ENCODE data around the gene PPTC7. TPM values are rescaled to one million over a fixed set of nuclear protein-coding genes. Genes with fewer than 3 reads are reported as not detected.

The PPTC7 gene
- total and polyA plus RNA-seq, 2 of the 4 experiments (the other 2 are of a cell fraction) = 4.1 to 6.8 TPM

DNA sequence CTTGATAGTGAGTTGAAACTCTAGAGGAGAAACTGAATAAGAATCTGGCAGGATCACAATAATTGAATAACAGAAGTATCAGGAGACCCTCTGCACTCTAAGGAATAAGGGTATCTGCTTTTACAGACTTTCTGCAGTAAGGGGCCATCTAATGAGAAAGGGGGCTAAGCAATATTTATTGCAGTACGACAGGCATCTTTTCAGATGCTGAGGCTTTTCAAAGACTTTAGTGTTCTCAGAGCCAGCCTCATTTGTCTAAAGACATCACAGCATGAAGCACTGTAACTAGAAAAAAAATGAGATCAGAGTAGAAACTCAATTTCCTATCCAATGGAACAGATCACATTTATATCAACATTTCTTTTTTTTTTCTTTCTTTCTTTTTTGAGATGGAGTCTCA is 22.2 kb downstream of the PPTC7 start:
- H2BK20ac ChIP-seq (ENCODE audit: low read depth, low read length) = no peak overlapping the region
- no peak overlapping the region for H2BK5ac ChIP-seq (ENCODE audit: low read depth, low read length, poor library complexity, severe bottlenecking)
- H3K4me2 ChIP-seq (ENCODE audit: low read depth, low read length) = no peak overlapping the region
- in situ Hi-C loops (cut with MboI; ENCODE audit: low sequenced_read_pairs) (no loop called here), intact Hi-C loops (cut with micrococcal nuclease) (loop anchor here (1.0 kb wide), 1 partner anchor 14 kb away; no protein-coding TSS in a partner anchor), dilution Hi-C loops (cut with HindIII; ENCODE audit: low sequenced_read_pairs, unreplicated experiment) (no loop called here)
- no peak overlapping the region for H3K56ac ChIP-seq (ENCODE audit: extremely low read depth, insufficient read depth, low read length)
- TF ChIP-seq MXI1 (IDR thresholded peaks at IDR 0.05; ENCODE audit: borderline replicate concordance, low read depth, low read length) (no peak), POLR2A (IDR thresholded peaks at IDR 0.05; ENCODE audit: low read depth, low read length) (no peak)
- no CpG with 5 or more reads among the region's 1 CpG for WGBS, 2 experiments (ENCODE audit: extremely low coverage in 2 of 2, insufficient read length in 1 of 2)
- H4K8ac ChIP-seq (ENCODE audit: low read depth in 2 of 2, low read length in 2 of 2) = no peak overlapping the region
- no peaks in the 10 kb centered on the region for H3K9me3 ChIP-seq (ENCODE audit: control insufficient read depth, insufficient read depth, low read length)
- H3K4ac ChIP-seq (ENCODE audit: low read depth, low read length) = no peak overlapping the region
- H2AK5ac ChIP-seq (ENCODE audit: low read depth, low read length) = no peak overlapping the region
- BruUV-seq (replicated peaks) = no TSS peak
- no peak overlapping the region for H4K91ac ChIP-seq (ENCODE audit: insufficient read depth, low read depth, low read length)
- H2AFZ ChIP-seq (replicated peaks; ENCODE audit: low read length, poor library complexity) = no peak overlapping the region
- H3K27me3 ChIP-seq (ENCODE audit: control insufficient read depth, insufficient read depth, low read length) = no peaks in the 10 kb centered on the region
- H2AK9ac ChIP-seq (replicated peaks; ENCODE audit: low read depth, low read length, poor library complexity) = no peak overlapping the region
- no peak overlapping the region for H3K27ac ChIP-seq (ENCODE audit: insufficient read depth, low read length)
- H3K18ac ChIP-seq (ENCODE audit: low read depth, low read length) = no peak overlapping the region
- POLR2A ChIA-PET (ENCODE audit: unreplicated experiment) = no interaction called here
- no peak overlapping the region; the same call in 1 of the 2 replicates for H3K23ac ChIP-seq (ENCODE audit: low read depth, low read length)
- no peaks in the 10 kb centered on the region for H3K9me1 ChIP-seq (ENCODE audit: insufficient read depth, low read length)
- no peak overlapping the region for H3K14ac ChIP-seq (replicated peaks; ENCODE audit: low read depth, low read length)
- H3K9ac ChIP-seq (ENCODE audit: low read depth, low read length) = no peak overlapping the region
- H3K79me1 ChIP-seq (ENCODE audit: low read depth in 1 of 2, low read length in 2 of 2) = peaks cover 32 to 74% of the 10 kb centered on the region in 2 experiments
- no peak overlapping the region for H3K4me3 ChIP-seq (ENCODE audit: insufficient read depth, low read depth, low read length)
- CTCF ChIA-PET = interaction anchor here (0.6 kb wide), 1 partner anchor 102 kb away, joined by 3 read pairs; no protein-coding TSS in a partner anchor
- peaks cover 7% of the 10 kb centered on the region for H3K4me1 ChIP-seq (ENCODE audit: control insufficient read depth, insufficient read depth, low read length)
- H3K36me3 ChIP-seq (ENCODE audit: control insufficient read depth, insufficient read depth, low read length) = no peaks in the 10 kb centered on the region
- ATAC-seq (ENCODE audit: low read depth) (no peak), DNase-seq (no peak)
- H2BK15ac ChIP-seq (ENCODE audit: low read depth, low read length) = no peak overlapping the region
- no peak overlapping the region; the same call in 1 of the 2 replicates for H2BK120ac ChIP-seq (ENCODE audit: low read depth, low read length)
- peaks cover 25% of the 10 kb centered on the region for H4K20me1 ChIP-seq (ENCODE audit: insufficient read depth, low read length)
- H4K5ac ChIP-seq (ENCODE audit: low read depth, low read length) = no peak overlapping the region
